GM18499 (cell line): ENCODE data around the gene MRPS18A.
"Not testable (repeated sequence)": the region's sequence is repeated elsewhere in the genome, so short reads cannot be mapped to it uniquely, and the experiment has no call there.

Source experiments
- ATAC-seq: cut with Tn5 transposase; IDR thresholded peaks from one replicate; pipeline ENCODE4 v1.9.1; 2021; ENCODE audit warnings: moderate number of reproducible peaks; ENCODE audit not compliant: insufficient read depth, unreplicated experiment

MRPS18A gene

DNA sequence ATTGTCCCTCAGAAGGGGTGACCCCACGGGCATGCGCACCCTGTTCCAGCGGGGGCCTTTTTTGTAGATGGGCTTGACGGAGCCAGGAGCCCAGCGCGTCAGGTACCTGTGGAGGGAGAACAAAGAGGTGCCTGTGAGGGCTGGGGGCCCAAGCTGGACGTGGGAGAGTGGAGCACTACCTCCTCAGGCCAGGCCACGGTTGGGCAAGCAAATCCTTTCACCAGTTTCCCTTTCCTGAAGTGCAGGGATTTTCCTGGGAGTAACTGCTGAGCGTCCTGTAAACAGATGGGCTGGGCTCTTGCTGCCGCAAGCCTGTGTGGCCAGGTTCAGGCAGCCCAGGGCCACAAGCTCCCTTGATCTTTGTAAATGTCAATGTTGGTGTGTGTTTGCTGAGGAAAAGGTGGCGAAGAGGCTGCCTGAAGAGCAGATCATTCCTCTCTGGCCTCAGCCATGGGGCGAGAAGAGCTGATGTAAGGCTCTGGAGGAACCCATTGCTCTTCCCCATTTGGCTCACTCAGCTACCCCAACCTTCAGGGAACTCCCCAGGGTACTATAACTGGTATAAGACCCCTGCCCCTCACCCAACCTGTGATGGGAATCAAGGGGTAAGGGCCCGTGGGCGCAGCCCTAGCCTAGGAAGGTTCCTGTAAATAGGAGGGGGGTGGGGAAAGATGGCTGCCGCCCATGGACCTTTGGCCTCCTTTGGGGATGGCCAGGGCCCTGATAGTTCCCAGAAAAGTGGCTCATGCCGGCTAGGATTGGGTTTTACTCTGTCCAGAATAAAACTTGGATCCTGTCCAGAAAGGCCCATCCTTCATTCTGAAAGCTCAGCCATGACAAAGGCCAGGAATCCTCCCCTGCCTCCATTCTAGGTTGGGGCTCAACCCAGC, 15.5 kb downstream of the MRPS18A start:
- ATAC-seq: no peak

DNA sequence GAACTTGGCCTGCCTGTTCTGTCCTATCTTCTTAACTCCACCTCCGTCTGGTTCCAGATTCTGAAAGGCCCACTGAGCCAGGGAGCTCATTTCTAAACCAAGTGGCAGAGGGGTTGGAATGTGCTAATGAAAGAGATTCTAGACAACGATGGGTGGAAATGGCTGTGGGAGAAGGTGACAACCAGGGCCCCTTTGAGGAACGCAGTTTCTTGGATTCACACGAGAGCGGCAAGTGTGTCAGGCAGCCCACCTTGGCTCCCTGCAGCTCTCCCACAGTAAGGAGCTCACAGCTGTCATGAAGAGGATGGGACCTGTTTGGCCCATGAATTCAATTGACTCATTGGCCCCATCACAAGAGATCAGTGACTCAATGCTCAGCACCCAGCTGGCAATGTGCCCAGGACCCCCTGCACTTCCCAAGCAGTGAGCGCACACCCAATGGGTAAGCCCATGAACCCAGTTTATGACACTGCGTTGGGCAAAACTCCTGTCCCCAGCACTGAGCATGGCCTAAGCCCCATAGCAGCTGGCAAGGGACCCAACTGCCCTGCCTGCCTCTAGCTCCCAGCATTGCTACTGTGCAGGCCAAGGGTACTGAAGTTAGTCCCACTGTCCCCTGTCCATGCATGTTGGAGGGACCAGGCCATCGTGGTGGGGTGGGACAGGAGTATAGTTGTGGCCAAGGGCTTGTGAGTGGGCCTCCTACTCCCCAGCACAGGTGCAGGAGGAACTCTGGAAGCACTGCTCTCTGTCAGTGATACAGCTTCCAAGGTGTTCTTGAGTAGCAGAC, 16.4 kb downstream of the MRPS18A start:
- no peak for ATAC-seq

DNA sequence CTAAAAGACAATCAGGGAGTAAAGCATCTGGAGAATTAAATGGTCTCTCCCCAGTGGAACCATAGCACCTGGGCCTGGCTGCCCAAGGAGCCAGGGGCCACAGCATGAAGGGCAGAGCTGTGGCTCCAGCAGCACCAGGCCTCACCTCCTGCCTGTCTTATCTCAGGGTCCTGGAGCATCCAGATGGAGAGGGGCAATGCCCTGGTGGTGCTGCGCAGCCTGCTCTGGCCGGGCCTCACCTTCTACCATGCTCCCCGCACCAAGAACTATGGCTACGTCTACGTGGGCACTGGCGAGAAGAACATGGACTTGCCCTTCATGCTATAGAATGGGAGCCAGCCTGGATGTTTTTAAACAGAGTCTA, 17.0 kb downstream of the MRPS18A start:
- no peak for ATAC-seq

GRCh38 chr6:43669922-43670622, 17.5 kb downstream of the MRPS18A start:
- ATAC-seq: no peak

GRCh38 chr6:43669050-43669921, 18.3 kb downstream of the MRPS18A start:
- ATAC-seq: no peak

- ATAC-seq: no peak
Observed at GRCh38 chr6:43668151-43669028, 19.2 kb downstream of the MRPS18A start.

DNA sequence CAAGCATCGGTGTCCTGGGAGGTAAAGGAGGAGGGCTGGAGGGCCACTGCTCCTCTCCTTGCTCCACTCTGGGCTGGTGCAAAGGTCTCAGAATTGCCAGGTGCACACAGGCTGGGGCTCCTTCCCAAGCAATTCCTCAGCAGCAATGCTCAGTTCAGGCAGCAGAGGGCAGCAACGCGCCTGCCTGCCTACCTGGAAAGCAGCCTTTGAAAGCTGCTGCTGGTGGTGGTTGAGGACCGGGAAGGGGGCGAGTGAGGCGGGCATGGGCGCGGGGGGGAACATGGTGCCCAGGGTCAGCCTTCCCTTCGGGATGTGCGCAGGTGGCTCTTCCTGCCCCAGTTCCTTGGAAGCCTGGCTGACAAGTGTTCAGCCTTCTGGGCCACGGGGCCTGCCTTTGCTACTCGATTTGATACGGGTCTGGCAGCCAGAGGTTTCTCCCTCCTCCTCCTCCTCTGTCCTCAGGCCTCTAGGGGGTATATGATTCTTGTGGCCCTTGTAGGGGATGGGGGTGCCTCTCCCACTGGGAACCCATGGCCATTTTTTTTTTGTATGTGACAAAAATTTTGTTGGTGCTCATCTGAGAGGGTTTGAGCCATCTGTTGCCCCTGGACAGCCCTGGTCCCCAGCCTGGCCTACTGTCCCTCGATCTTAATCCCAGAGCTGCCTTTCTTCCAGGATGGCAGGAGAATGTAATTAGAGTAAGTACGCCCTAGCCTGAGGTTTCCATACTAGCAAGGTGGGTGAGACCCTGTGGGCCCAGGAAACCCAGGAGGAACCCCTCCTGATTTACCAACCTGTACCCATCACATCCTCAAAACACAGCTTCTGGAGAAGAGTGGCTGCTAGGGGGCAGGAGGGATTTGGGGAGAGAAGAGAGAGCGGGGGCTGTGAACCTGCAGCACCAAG, 20.1 kb downstream of the MRPS18A start:
- ATAC-seq: no peak

DNA sequence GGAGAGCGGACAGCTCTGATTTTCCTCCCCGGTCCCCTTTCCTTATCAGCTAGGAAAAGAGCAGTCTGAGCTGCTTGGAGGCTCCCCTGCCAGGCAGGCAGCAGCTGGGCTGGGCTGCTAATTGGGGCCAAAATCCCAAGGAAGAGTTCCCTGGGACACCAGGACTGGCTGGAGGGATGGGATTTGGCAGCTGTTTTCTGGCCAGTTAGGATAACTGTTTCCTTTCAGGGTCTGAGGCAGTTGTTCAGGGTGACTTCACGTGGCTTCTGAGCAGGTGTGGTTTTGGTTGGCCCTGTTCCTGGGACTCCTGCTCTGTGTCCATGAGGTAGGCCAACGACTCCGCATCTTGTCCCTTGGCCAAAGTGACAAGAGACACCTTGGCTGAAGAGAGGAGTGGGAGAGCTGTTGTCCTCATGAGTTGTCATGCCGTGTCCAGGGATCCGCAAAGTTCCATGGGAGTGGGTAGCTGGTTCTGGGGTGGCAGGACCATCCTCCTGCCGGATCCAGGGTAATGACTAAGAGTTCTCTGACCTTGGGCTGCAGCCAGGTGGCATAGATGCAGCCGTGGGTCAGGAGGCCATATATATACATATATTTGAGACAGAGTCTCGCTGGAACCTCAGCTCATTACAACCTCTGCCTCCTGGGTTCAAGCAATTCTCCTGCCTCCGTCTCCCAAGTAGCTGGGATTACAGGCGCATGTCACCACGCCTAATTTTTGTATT, 21.2 kb downstream of the MRPS18A start:
- no peak for ATAC-seq

GRCh38 chr6:43665376-43665775, 22.2 kb downstream of the MRPS18A start:
- no peak for ATAC-seq

GRCh38 chr6:43662948-43663347, 24.6 kb downstream of the MRPS18A start:
- ATAC-seq: not testable (repeated sequence)

DNA sequence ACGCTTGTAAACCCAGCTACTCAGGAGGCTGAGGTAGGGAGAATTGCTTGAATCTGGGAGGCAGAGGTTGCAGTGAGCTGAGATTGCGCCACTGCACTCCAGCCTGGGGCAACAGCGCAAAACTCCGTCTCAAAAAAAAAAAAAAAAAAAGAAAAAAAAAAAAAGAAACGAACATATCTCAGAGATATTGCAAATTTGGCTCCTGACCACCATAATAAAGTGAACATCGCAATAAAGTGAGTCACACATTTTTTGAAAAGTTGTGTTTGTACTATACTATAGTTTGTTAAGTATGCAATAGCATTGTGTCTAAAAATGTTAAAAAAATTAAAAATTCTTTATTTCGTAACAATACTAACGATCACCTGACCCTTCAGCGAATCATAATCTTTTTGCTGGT, 29.4 kb downstream of the MRPS18A start:
- ATAC-seq: no peak

DNA sequence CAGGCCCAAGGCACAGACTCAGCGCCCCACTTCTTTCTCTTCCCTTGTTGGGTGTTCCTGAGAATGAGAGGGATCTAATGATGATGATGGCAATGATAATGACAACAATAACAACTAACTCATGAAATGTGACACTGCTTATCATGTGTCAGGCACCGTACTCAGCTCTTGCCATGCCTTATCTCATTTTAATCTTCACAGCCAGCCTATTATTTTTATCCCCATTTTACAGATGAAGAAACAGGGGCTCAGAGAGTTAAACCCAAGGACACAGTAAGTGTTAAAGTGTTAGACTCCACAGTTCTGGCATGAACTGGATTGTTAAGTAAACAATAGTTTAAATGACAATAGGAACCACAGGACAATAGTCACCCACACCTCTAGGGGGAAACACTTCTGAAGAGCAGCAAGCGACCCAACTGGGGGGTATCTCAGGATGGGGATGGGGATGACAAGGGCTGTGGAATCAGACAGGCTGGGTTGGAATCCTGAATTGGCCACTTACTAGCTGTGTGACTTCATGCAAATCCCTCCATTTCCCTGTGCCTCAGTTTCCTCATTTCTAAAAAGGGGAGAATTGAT, 30.3 kb downstream of the MRPS18A start:
- no peak for ATAC-seq

- not testable (repeated sequence) for ATAC-seq
Observed at GRCh38 chr6:43652822-43653221, 34.8 kb downstream of the MRPS18A start.

- no peak for ATAC-seq
Observed at GRCh38 chr6:43648248-43648647, 39.3 kb downstream of the MRPS18A start.

DNA sequence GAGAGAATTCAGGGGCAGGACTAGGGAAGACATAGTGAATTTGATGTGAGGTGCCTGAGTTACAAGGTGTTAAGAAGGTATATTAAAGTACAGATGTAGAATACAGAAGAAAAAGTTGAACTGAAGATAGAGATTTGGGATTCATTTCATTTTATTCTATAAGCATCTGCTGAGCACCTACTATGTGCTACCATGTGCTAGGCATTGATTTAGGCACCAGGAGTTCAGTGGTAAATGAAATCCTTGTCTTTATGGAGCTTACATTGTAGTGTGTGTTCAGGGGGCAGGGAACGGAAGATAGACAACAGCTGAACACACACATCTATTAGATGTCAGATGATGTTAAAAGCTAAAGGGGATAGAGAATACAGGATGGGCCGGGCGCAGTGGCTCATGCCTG, 40.0 kb downstream of the MRPS18A start:
- no peak for ATAC-seq

DNA sequence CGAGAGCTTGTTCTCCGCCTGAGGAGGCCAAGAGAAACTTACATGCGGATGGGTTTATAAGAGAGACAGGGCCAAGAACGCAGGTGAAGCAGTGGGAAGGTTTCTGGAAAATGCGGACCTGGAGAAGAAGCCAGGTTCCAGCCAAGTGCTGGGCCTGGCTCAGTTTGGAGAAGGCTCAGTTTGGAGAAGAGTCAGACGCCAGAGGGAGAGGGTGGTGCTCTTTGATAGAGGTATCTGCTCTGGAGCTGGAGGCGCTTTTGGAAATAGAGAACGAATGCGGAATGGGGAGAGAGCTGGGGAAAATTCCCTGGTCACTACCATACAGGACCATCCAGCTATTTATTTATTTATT, 42.0 kb downstream of the MRPS18A start:
- no peak for ATAC-seq

- no peak for ATAC-seq
Observed at GRCh38 chr6:43644940-43645612, 42.5 kb downstream of the MRPS18A start, which contains the start of gene RSPH9. Gene RSPH9, plus strand, starts transcription at chr6:43645036. Its CDS starts 63 bp downstream, at chr6:43645099.
